Amniotic stem cell (primary cell): ENCODE data around the gene CRACR2A.

Experiments used
- DNase-seq: peaks from one replicate; lab custom pipeline; 2025; lab: John Stamatoyannopoulos, UW

CRACR2A gene, protein sequence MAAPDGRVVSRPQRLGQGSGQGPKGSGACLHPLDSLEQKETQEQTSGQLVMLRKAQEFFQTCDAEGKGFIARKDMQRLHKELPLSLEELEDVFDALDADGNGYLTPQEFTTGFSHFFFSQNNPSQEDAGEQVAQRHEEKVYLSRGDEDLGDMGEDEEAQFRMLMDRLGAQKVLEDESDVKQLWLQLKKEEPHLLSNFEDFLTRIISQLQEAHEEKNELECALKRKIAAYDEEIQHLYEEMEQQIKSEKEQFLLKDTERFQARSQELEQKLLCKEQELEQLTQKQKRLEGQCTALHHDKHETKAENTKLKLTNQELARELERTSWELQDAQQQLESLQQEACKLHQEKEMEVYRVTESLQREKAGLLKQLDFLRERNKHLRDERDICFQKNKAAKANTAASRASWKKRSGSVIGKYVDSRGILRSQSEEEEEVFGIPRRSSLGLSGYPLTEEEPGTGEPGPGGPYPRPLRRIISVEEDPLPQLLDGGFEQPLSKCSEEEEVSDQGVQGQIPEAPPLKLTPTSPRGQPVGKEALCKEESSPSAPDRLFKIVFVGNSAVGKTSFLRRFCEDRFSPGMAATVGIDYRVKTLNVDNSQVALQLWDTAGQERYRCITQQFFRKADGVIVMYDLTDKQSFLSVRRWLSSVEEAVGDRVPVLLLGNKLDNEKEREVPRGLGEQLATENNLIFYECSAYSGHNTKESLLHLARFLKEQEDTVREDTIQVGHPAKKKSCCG

DNA sequence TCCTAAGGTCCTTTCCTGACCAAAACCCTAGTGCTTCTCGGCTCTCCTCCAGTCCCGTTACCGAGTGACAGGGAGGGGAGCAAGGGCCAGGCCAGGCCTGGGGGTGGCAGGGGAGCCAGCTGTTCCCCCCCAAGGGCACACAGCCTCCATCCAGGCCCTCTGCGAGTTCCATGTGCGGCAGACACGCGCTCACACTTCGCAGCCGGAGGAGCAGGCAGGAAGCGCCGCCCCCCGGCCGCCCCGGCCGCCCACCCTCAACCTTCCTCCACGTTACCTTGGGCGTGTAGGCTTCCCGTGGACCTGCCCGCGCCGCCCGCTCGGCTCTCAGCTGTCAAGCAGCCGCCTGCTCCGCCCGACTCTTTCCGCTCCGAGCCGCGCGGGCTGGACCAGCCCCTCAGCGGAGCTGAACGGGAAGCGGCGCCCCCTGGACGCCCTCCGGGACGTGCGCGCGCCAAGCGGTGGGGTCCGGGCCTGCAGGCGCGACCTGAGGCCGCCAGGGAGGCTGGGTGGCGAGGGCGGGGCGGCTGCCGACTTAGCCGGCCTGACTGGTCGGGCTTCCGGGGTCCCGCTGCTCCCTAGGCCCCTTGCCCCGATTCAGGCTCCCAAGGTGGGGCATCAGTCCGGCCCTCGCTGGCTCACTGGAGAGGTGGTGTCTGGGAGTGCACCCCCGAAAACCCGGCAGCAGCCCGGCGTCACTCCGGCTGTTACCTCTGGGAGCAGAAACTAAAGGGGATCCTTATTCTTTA is at the start of gene CRACR2A:
CRACR2A (minus strand) TSS at position 369 of the 746 bp plus-strand sequence. CDS start 56,110 bp downstream, outside the sequence.
- DNase-seq = no peak

DNA sequence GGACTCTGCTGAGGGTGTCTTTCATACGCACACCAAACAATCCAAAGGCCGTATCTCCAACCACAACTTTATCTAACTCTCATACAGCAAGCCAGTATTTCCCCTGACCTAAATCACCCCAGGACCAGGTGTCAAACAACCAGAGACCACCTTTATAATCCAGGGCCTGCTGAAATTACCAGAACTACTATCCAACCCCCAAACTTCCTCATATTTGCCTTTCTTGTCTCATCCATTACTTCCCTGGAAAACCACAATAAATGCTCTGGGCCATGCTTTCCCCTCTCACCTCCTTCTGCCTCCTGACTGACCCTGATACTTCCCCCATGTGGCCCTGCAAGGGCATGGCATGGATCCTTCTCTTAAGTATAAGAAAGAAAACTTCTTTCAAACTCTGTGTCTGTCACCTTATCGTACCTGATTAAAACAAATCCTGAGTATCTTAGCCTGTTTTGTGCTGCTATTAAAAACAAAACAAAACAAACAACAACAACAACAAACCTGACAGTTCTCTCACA is 44.7 kb upstream of the CRACR2A start:
- no peak for DNase-seq

DNA sequence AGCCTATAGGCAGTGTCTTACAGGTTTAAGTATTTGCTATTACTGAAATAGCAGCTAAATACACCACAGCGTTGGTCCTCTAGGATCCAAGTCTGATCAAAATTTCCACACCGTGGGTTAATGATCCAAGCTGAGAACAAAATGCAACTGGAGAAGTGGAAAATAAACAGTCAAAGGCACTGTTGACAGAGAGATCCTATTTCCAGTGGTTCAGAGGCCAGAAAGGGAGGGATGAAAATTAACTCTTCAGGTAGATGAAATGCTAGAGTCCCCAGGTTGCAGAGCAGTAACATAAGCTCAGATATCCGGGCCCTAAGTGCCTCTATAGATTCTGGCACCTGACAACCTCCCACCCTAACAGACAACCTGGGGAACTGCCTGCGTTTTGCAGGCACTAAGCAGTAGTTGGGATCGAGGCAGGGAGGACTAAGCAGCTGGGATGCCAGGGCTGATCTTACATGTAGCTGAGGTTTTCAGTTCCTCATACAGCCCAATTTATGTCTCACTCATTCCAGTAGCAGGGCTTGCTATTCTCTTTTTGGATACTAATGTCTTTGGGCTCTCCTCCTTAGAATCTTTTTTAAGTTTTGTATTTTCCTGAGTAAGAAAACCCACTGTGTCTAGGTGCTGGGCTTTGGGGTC is 42.7 kb upstream of the CRACR2A start:
- no peak for DNase-seq

DNA sequence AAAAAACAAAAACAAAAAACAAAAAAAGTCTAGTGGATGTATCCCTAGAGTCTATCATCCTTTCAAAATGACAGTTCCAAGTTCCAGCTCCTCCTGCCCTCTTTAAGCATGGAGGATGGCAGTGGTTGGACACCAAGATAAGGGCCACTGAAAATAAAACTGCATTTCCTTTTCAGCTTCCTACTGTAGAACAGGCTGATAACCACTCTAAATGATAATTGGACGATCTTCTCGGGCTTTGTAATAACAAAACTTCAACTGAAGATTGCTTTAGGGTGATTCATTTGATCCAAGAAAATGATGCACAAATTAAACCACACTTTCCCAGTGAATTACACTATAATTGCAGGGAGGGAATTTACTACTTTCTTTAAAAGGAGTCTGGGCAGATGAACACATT is 42.2 kb upstream of the CRACR2A start:
- DNase-seq = no peak

DNA sequence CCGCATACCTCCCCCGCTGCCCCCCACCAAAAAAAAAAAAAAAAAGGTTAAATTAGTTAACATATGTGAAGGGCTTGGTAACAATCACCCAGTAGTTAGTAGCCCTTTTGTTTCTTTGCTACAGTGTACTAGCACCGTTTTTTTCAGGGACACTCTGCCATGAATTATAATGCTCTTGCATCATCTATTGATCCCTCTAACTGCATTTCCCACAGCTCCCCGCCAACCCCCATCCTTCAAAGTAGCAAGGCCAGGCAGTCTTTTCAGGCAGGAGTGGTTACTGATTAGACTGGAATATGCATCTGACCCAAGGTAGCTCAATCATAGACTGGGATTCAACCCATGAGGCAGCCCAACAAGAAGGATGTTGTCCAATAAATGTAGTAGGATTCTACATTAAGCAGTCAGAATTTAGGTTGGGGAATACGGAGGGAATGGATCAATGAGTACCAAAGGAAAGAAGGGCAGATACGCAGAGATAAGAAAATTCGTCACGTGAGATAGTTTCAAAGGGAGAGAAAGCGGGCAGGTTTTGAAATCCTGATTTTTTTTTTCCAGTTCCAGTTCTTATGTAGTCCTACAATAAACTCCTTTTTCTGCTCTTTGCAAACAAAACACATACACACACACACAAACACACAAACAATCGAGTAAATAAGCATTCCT is 39.8 kb upstream of the CRACR2A start:
- no peak for DNase-seq

DNA sequence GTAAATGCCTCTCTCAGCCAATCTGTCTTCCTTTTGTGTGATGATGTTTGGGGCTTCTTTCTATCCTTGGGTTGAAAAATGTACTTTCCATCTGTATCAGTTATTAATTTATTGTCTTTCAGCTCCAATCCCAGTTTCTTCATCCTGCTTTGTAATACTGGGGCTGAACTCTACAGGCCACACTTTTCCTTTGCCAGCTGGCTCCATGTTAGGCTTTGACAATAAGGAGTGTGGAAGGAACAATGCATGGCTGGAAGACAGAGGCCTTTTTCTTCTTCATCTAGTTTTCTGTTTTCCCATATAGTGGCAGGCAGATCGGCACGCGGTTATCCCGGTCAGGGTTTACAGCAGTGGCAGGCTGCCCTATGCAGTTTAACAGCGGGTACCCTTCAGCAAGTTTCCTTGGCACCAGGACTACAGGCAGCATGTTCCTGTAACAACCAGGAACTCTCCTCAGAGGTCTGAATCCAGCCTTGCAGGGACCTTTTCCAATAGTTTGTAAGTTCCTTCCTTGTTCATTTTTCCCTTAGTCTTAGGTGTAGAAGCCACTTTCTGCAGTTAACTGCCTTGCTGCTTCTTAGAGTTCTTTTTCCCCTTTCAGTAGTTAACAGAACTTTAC is 38.5 kb upstream of the CRACR2A start:
- DNase-seq = no peak

DNA sequence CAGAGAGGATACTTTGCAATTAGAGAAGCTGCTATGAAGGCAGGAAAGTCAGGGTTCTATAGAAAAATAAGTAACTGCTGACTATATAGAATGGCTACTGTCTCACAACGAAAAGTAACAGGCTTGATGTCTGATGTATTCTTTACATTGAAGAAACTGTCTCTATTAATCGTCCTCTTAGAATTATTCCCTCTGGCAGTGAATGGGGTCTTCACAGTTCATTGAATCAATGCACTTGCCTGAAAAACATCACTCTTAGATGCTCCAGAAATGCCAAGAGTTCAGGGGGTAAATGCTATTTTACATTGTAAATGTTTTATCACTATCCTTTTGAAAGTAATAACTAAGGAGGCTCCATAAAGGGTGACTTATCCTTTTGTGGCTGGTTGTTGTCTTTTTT is 37.7 kb upstream of the CRACR2A start:
- DNase-seq = no peak

DNA sequence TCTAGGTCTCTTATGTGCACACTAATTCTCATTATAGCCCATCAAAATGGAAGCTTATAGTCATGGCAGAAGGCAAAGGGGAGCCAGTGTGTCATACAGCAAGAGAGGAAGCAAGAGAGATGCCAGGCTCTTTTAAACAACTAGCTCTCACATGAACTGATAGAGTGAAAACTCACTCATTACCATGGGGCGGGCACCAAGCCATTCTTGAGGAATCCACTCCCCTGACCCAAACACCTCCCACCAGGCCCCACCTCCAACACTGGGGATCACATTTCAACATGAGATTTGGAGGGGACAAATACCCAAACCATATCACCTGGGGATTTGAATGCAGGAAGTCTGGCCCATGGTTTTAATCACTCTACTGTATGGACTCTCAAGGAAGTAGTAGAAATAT is 36.9 kb upstream of the CRACR2A start:
- DNase-seq = no peak

DNA sequence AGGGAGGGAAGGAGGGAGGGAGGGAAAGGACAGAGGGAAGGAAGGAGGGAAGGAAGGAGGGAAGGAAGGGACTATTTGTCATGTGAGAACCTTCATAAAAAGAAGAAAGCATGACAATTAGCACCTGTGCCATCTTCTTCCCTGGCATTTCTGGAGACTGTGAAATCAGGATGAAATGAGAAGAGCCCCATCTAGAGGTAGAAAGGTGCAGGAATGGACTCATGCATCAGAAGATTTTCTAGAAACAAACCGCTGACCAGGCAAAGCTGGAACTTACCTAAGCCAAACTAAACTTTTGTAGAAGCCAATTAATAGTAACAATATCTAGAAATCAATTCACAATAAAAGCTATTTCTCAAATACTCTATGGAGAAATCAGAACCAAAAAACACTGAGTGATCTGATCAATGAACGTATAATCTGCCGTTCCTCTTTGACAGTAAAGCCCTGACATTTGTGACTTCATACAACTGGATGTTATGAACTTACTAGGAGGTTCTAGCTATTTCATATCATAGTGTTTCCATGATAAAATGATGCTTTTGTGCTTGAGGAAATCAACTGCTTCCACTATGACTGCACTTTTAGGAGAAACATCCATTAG is 24.4 kb upstream of the CRACR2A start:
- peak; percentile 25 for DNase-seq

DNA sequence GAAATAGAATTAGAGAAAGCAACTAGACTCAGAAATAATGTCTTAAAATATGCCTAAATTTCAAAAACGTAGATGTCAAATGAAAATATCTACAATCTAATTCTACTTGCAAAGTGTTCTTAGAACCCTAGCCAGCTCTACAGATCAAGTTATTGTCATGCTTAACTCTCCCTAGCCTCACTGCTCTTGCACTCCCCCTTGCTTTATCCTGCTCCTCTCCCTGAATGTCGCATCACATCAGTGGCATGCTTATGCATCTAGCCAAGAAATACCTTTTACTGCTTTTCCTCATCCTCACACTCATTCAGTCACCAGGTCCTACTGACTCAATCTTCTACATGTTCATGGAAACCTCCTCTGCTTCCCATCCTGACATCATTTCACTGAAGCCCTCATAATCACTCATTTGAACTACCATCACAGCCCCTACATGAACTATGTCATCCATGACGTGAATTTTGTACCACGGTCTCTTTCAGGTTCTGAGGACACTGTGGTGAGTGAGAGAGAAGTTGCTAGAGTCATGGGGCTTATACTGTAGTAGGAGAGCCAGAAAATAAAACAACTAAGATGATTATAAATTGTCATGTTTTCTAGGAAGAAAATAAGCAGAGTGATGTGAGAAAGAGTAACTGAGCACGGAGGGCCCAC is 22.6 kb upstream of the CRACR2A start:
- no peak for DNase-seq

DNA sequence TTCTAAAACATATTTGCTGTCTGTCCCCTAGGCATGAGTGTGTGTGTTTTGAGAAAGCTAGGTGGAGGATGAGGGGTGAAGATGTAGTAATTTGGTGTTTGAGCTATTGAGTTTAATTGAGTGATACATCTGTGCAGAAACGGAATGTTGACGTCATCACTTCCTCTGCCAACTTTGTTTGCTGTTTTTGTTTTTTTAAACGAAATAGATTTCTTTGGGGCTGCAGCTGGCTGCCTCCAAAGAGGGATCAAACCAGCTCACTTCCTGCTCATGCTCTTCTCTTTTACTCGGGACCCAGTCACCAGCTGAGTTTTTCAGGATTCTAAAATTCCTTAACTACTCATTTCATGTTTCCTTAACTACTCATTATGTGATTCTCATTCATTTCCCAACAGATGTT is 19.5 kb upstream of the CRACR2A start:
- no peak for DNase-seq

DNA sequence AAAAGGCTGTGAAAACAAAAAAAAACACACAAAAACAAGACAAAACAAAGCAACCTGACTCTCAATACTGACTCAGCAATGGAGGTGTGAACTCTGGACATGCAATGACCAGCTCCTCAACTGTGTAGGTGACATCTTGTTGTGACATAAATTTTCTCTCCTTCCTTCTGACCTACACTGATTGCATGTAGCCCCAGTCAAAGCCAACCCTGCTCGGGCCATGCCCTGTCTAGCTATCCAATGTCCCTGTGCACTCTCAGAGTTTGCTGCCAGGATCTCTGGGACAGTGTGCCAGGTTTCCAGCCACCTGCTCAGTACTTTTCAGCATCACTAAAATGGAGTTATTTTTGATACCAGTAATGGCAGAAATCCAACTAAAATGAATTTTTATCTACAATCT is 18.9 kb upstream of the CRACR2A start:
- DNase-seq = no peak

DNA sequence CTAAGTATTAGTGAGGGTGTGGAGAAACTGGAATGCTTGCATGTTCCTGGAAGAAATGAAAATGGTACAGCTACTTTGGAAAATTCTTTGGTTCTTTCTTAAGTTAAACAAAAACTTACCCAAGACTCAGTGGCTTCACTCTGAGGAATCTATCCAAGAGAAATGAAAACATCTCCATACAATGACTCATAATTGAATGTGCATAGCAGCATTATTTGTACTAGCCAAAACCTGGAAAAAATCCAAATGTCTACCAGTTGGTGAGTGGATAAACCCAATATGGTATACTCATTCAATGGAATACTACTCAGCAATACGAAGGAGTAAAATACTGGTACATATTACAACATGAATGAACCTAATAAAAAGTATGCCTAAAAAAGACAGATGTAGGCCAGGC is 18.0 kb upstream of the CRACR2A start:
- no peak for DNase-seq

DNA sequence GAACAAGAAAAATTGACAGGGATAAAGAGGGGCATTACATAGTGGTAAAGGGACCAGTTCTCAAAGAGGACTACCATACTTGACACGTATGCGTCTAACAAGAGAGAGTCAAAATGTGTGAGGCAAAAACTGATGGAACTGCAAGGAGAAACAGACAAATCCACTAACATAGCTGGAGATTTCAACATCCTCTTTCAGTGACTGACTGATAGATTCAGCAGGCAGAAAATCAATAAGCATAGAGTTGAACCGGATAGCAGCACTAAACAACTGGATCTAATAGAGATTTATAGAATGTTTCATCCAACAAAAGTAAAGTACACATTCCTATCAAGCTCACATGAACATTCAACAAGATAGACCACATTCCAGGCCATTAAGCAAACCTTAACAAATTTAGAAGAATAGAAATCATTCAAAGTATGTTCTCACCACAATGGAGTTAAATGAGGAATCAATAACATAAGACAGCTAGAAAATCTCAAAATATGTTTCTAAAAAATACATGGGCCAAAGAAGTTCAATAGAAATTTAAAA is 16.1 kb upstream of the CRACR2A start:
- no peak for DNase-seq

DNA sequence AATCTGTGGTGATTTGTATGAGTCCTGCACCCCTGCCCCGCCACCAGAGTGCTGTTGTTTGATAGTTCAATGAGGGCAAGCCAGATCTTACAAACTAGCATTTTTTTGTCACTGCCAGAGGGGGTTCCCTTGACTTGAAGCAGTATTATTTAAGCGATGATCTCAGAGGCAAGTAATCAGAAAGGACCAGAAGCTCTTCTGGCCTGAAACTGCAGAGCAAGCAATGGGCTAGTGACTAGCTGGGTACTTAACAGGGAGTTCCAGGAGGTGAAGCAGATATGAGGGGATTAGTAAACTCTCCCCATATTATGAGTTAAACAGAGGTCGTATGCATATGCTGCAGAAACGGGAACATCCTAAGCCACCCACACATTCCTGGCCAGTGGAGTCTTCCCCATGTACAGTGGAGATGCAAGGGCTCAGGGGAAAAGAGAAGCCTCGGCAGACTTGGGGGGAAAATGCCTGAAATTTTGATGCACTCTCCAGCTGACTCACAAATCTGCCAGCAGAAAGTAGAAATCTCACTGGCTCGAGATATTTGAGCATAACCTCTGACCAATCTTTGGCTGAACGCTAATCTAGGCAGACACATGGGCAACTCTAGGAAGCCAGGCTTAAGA is 8.3 kb upstream of the CRACR2A start:
- DNase-seq = no peak

DNA sequence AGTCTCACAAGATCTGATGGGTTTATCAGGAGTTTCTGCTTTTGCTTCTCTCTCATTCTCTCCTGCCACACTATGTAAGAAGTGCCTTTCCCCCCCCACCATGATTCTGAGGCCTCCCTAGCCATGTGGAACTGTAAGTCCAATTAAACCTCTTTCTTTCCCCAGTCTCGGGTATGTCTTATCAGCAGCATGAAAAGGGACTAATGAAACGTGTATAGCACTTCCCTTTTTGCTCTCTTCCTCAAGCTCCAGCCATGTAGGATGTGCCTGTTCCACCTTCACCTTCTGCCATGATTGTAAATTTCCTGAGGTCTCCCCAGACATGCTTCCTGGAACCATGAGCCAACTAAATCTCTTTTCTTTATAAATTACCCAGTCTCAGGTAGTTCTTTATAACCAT is 7.0 kb upstream of the CRACR2A start:
- no peak for DNase-seq

DNA sequence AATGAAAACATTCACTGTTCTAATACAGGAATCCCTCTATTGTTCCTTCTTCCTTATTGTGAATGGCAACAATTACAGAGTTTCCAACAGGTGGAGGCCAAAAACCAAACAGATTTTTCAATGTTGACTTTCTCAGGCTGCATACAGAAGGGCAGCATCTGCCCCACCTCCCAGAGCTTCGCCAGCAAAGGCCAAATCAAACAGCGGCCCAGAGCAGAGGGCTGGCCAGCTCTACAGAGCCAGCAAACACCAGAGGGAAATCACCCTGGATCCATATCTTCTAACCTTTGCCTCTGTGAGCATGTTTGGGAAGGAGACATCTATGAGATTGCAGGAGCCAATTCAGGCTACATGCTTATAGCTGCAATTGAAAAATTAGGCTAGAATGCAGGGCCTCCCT is 4.4 kb upstream of the CRACR2A start:
- no peak for DNase-seq

DNA sequence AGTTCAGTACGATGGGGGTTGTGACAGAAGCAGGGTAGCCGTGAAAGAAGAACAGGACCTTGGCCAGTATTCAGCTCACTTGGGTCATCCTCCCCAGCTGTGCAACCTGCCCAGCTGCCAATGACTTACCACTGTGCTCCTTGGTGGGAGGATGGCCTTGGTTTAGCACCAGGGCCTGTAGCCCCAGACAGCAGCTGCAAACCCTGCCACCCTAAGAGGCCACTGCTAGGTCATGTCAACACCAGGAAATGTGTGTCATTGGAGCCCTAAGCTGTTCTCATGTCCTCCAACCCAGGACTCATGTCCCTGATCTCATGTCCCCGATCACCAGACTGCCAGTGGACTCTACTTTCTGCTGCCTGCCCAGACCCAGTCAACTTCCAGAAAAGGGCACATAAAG is 3.0 kb upstream of the CRACR2A start:
- DNase-seq = no peak

DNA sequence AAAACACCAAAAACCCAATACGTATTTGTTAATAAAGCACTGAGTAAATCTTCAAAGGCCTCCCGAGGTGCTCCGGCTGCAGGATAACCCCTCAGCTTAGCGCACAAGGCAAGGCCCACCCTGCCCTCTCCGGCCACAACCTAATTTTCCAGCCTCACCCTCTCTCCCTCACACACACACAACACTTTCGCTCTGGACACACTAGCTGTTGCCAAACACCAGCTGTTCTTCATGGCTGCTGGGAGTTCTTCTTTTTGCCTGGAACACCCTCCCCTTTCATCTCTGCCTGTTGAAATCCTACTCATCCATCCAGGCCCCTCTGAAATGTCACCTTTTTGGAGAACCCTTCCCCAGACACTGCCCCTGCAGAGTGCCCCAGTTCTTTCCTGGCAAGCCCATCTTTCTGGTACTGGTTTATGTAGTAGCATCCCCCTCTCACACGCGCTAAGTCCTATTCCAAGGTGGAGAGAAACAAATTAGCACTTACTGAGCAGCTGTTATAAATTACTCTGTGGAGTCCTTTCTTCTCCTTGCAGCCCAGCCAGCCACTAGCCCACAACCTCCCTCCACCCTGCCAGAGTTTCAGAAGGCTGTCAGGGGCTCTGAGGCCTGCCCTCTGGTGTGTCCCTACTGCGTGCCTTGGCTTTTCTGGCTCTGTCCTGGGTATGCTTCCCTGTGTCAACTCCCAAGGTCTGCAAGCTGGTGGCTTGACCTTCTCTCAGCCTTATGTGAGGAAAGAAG is 805 bp upstream of the CRACR2A start:
- DNase-seq = no peak
